Measurements from ENCODE around the gene LDAH. TPM values are rescaled to one million over a fixed set of nuclear protein-coding genes. Genes with fewer than 3 reads are reported as not detected.

Gene LDAH
- total RNA-seq, 1 donor from 2014 or later: 15.6 TPM

GRCh38 chr2:20674309-20674965 is 148.5 kb downstream of the LDAH start:
- no peak for DNase-seq (ENCODE audit: low spot score in 2 of 2)
- Histone ChIP-seq H3K4me1 (peaks cover 27 to 65% of the 10 kb centered on the region in 2 donors), H3K9me3 (no peaks in the 10 kb centered on the region), H3K27me3 (no peaks in the 10 kb centered on the region), H3K27ac (peak overlapping the region; percentile 83 to 86), H3K4me3 (no peak overlapping the region), H3K36me3 (peaks cover 13% of the 10 kb centered on the region in 2 donors)
- intact Hi-C loops (cut with DNase I): no loop called here
- no peak for TF ChIP-seq CTCF (IDR thresholded peaks at IDR 0.05)

GRCh38 chr2:20673686-20674308 is 149.1 kb downstream of the LDAH start:
- Histone ChIP-seq H3K27me3 (no peaks in the 10 kb centered on the region), H3K27ac (peak overlapping the region; percentile 83 to 86)

GRCh38 chr2:20672201-20672951 is 150.5 kb downstream of the LDAH start:
- H3K4me1 ChIP-seq: peaks cover 27 to 59% of the 10 kb centered on the region in 2 donors
- TF ChIP-seq CTCF (IDR thresholded peaks at IDR 0.05): no peak
- no peaks in the 10 kb centered on the region for H3K27me3 ChIP-seq
- peak overlapping the region in 1 of 2 donors; percentile 1 for H3K4me3 ChIP-seq
- intact Hi-C loops (cut with DNase I): no loop called here
- peak overlapping the region; percentile 83 to 86 for H3K27ac ChIP-seq
- DNase-seq (ENCODE audit: low spot score in 2 of 2): peak in 1 of 2 donors; percentile 59
- peaks cover 13% of the 10 kb centered on the region in 2 donors for H3K36me3 ChIP-seq
- no peaks in the 10 kb centered on the region for H3K9me3 ChIP-seq

More at GRCh38 chr2:20673686-20674308, 149.1 kb downstream of the LDAH start:
- peak in 1 of 2 donors; percentile 62 for DNase-seq (ENCODE audit: low spot score in 2 of 2)
- Histone ChIP-seq H3K36me3 (peaks cover 13% of the 10 kb centered on the region in 2 donors), H3K9me3 (no peaks in the 10 kb centered on the region), H3K4me3 (no peak overlapping the region), H3K4me1 (peaks cover 30 to 67% of the 10 kb centered on the region in 2 donors)
- TF ChIP-seq CTCF (IDR thresholded peaks at IDR 0.05): no peak
- intact Hi-C loops (cut with DNase I): no loop called here

GRCh38 chr2:20671736-20672080 is 151.2 kb downstream of the LDAH start:
- no peak for TF ChIP-seq CTCF (IDR thresholded peaks at IDR 0.05)
- Histone ChIP-seq H3K27me3 (no peaks in the 10 kb centered on the region), H3K9me3 (no peaks in the 10 kb centered on the region), H3K4me3 (no peak overlapping the region), H3K27ac (no peak overlapping the region), H3K36me3 (peaks cover 13% of the 10 kb centered on the region in 2 donors), H3K4me1 (peaks cover 21 to 53% of the 10 kb centered on the region in 2 donors)
- intact Hi-C loops (cut with DNase I): no loop called here
- no peak for DNase-seq (ENCODE audit: low spot score in 2 of 2)

GRCh38 chr2:20671036-20671735 is 151.7 kb downstream of the LDAH start:
- no peak for TF ChIP-seq CTCF (IDR thresholded peaks at IDR 0.05)
- Histone ChIP-seq H3K27me3 (no peaks in the 10 kb centered on the region), H3K36me3 (peaks cover 13% of the 10 kb centered on the region in 2 donors), H3K4me3 (no peak overlapping the region), H3K4me1 (peaks cover 18 to 50% of the 10 kb centered on the region in 2 donors), H3K9me3 (no peaks in the 10 kb centered on the region), H3K27ac (no peak overlapping the region)
- DNase-seq (ENCODE audit: low spot score in 2 of 2): peak in 1 of 2 donors; percentile 64
- intact Hi-C loops (cut with DNase I): no loop called here
